Upper lobe of right lung (tissue), 1 donor: ENCODE data around the gene HDAC4. TPM values are rescaled to one million over a fixed set of nuclear protein-coding genes. Genes with fewer than 3 reads are reported as not detected.

Experiments used
- ATAC-seq: fragments of 200-7000 bp; cut with Tn5 transposase; one replicate; pipeline ENCODE4 v1.9.1; 2020; ENCODE audit warnings: mild to moderate bottlenecking, moderate library complexity
- DNase-seq: peaks from one replicate; pipeline ENCODE4 v3.0.0-alpha.2; 2020
- H3K27ac ChIP-seq: fragments of 200-600 bp; one replicate; pipeline ENCODE4 v1.8.0; 2022
- H3K27me3 ChIP-seq: fragments of 200-600 bp; one replicate; pipeline ENCODE4 v1.8.0; 2022; ENCODE audit warnings: mild to moderate bottlenecking
- H3K36me3 ChIP-seq: fragments of 200-600 bp; one replicate; pipeline ENCODE4 v1.8.0; 2022
- H3K4me1 ChIP-seq: fragments of 200-600 bp; one replicate; pipeline ENCODE4 v1.8.0; 2022
- H3K4me3 ChIP-seq: fragments of 200-600 bp; one replicate; pipeline ENCODE4 v1.8.0; 2022; ENCODE audit warnings: mild to moderate bottlenecking
- H3K9me3 ChIP-seq: fragments of 200-600 bp; one replicate; pipeline ENCODE4 v1.8.0; 2022
- intact Hi-C: fragments of 100-400 bp; cut with DNase I; formaldehyde crosslinking; loops from one replicate; pipeline ENCODE4 v1.11.0; 2022
- total RNA-seq: library from RNA; stranded (reverse); fragmentation: NEBNext Ultra II Directional; extraction: Animal tissue kit (Norgen Biotek cat#: 25700); gene quantifications from one replicate; pipeline ENCODE4 v1.2.1, GENCODE V29; 2021
- TF ChIP-seq, protein P1 (sequence below): fragments of 200-600 bp; IDR thresholded peaks from one replicate; pipeline ENCODE4 v1.8.0; 2022; ENCODE audit warnings: antibody characterized with exemption
- donor health status: DM: no; HTN: yes; CAD: no; lungs with severe emphysema.

HDAC4 gene
- total RNA-seq, 1 donor from 2014 or later = 44.1 TPM

DNA sequence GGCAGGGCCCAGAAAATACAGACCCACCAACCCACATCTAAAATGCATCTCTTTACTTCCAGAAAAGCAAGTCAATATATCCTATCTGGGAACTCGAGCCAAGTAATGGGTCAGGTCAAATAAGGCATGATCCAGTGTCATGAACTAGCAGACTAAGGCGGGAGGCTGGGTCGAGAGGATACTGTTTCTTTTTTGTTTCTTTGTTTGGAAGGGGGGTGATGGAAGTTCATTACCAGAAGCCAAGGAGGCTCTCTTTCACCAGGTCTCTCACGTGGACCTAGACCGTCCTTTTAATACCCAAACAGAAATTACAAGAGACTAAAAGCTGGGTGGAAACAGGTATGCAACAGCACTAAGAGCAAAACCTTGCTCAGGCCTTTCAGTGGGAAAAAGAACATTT is 108.3 kb downstream of the HDAC4 start:
- Histone ChIP-seq H3K36me3 (no peaks in the 10 kb centered on the region), H3K27ac (no peak overlapping the region), H3K4me1 (peaks cover 27% of the 10 kb centered on the region), H3K27me3 (no peaks in the 10 kb centered on the region), H3K4me3 (no peak overlapping the region), H3K9me3 (no peaks in the 10 kb centered on the region)
- TF ChIP-seq, protein P1, sequence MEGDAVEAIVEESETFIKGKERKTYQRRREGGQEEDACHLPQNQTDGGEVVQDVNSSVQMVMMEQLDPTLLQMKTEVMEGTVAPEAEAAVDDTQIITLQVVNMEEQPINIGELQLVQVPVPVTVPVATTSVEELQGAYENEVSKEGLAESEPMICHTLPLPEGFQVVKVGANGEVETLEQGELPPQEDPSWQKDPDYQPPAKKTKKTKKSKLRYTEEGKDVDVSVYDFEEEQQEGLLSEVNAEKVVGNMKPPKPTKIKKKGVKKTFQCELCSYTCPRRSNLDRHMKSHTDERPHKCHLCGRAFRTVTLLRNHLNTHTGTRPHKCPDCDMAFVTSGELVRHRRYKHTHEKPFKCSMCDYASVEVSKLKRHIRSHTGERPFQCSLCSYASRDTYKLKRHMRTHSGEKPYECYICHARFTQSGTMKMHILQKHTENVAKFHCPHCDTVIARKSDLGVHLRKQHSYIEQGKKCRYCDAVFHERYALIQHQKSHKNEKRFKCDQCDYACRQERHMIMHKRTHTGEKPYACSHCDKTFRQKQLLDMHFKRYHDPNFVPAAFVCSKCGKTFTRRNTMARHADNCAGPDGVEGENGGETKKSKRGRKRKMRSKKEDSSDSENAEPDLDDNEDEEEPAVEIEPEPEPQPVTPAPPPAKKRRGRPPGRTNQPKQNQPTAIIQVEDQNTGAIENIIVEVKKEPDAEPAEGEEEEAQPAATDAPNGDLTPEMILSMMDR = no peak
- intact Hi-C loops = no loop called here
- no peak for DNase-seq
- ATAC-seq = no peak

DNA sequence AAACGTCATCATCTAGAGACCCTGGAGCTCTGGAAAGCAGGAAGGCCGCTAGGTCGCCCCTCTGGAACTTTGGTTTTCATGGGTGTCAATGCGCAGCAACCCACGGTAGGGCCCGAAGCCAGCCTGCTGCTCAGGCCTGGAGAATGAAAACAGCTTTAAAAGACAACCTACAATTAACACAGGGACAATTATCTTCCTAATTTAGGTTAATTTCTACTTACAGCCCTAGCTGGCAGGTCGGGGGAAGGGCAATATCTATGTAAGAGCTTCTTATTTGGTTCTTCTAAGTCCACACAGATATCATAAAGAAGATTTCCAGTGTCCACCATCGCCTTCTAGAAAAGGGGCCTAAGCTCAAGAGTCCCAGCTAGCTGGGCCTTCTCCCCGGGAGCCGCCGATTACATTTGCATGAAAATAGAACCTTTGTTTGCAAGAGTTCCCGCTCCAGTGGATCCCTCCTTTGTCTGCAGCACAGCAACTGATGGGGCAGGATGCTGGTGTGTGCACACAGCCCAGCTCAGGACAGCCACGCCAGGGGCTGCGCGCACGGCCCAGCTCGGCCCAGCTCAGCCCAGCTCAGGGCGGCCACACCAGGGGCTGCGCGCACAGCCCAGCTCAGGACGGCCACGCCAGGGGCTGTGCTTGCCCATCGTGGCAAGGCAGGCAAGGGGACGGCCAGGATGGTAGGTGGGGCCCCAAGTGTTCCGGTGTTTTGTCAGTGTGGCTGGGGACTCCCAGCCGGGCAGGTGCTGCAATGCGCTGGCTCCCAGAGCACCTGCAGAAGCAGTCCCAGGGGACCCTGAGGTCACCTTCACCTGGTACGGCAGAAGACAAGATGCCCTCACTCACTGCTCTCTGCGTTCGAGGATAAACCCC is 109.1 kb downstream of the HDAC4 start:
- no peaks in the 10 kb centered on the region for H3K9me3 ChIP-seq
- no peak overlapping the region for H3K4me3 ChIP-seq
- H3K4me1 ChIP-seq = peaks cover 26% of the 10 kb centered on the region
- no peaks in the 10 kb centered on the region for H3K27me3 ChIP-seq
- ATAC-seq = peak; percentile 6
- intact Hi-C loops = no loop called here
- H3K27ac ChIP-seq = no peak overlapping the region
- no peaks in the 10 kb centered on the region for H3K36me3 ChIP-seq
- DNase-seq = peak; percentile 50
- TF ChIP-seq, protein P1 = no peak

DNA sequence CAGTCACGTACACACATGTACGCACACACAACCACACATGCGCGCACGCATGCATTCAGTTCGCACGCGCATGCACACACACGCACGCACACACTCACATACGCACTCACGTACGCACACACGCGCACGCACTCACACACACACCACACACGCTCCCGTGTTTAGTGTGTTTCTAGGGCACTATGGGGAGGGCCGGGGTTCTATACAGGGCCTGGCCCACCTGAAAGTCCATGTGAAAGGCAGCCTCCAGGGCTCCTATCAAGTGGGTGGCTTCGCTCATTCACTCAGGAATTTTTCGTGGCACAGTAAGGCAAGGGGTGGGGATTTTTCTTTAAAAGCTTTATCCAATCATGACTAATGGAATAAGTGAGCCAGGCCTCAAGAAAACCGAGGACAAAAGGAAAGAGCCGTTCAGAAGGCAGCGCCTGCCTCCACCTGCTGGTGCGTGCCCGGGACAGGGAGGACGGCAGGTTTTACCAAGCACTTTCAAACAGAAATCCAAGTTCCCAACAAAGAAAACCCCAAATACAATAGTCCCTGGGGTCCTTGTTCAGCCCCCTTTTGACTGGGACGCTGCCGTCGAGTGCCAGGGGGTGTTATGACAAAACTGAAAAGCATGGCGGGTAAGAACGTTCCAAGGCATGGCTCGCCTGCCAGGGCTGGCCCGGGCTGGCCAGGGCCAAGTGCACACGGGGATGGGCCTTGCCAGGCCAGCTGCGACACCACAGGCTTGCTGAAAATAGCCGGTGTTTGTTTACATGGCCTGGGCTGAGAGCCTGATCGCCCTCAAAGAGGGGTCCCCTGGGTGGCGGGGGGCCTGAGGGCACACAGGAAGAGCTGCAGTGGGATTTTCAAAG is 110.0 kb downstream of the HDAC4 start:
- ATAC-seq (no peak), DNase-seq (peak; percentile 41)
- H3K4me1 ChIP-seq = peaks cover 28% of the 10 kb centered on the region
- no peak overlapping the region for H3K27ac ChIP-seq
- no peaks in the 10 kb centered on the region for H3K9me3 ChIP-seq
- H3K27me3 ChIP-seq = no peaks in the 10 kb centered on the region
- no peak overlapping the region for H3K4me3 ChIP-seq
- no peaks in the 10 kb centered on the region for H3K36me3 ChIP-seq
- TF ChIP-seq, protein P1 = no peak
- intact Hi-C loops = no loop called here

DNA sequence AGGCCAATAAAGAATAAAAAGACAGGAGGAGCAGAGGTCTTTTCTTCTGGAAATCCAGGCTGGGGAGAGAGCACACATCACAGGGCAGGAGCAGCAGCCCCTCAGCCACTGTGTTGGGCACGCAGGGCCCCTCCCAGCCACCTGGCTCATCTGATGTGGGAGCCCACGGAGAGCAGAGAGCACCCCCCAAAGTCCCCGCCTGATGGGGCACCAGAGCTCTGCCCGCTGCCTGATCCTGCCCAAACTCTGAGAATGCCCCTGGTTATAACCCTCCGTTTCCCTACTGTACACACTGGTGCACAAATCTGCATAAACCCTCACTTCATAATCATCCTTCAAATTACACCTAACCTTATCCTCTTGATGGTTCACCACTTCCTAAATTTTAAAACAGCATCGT is 111.3 kb downstream of the HDAC4 start:
- Histone ChIP-seq H3K4me1 (peaks cover 41% of the 10 kb centered on the region), H3K4me3 (no peak overlapping the region), H3K36me3 (no peaks in the 10 kb centered on the region), H3K27ac (no peak overlapping the region), H3K9me3 (no peaks in the 10 kb centered on the region), H3K27me3 (no peaks in the 10 kb centered on the region)
- DNase-seq (peak; percentile 30), ATAC-seq (no peak)
- TF ChIP-seq, protein P1 = no peak
- intact Hi-C loops = no loop called here

DNA sequence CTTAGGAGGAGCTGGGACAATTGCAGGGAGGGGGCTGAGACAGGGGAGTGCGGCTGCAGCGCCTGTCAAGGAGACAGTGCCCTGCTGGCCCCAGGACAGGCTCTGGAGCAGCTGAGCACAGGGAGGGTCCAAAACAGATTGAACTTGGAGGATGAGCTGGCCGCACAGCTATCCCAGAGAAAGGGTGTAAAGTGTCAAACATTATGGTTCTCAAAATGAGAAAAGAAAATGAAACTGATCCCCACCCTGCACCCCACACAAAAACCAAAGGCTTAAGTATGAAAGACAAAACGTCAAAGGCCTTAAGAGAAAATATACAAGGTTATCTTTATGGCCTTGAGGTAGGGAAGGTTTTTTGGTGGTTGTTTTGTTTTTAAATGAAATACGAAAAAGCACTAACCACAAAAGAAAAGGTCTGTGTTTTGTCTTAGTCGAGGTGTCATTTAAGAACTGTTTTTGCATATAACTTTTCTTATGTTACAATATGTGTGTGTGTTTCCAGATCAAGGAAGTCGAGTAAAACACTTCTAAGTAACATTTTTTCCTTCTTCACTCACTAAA is 111.8 kb downstream of the HDAC4 start:
- peaks cover 44% of the 10 kb centered on the region for H3K4me1 ChIP-seq
- TF ChIP-seq, protein P1 = no peak
- H3K27ac ChIP-seq = peak overlapping the region; percentile 26
- H3K4me3 ChIP-seq = no peak overlapping the region
- H3K36me3 ChIP-seq = no peaks in the 10 kb centered on the region
- DNase-seq (peak; percentile 26), ATAC-seq (no peak)
- H3K9me3 ChIP-seq = no peaks in the 10 kb centered on the region
- intact Hi-C loops = no loop called here
- H3K27me3 ChIP-seq = no peaks in the 10 kb centered on the region
